NCI-H2196 treated with DMSO at 0.1 percent for 48 hours (cell line): Measurements from ENCODE around the gene COX10.

Experiments
- DNase-seq: peaks from one replicate; lab custom pipeline; 2025; ENCODE audit not compliant: unreplicated experiment; lab: John Stamatoyannopoulos, UW

COX10 gene

DNA sequence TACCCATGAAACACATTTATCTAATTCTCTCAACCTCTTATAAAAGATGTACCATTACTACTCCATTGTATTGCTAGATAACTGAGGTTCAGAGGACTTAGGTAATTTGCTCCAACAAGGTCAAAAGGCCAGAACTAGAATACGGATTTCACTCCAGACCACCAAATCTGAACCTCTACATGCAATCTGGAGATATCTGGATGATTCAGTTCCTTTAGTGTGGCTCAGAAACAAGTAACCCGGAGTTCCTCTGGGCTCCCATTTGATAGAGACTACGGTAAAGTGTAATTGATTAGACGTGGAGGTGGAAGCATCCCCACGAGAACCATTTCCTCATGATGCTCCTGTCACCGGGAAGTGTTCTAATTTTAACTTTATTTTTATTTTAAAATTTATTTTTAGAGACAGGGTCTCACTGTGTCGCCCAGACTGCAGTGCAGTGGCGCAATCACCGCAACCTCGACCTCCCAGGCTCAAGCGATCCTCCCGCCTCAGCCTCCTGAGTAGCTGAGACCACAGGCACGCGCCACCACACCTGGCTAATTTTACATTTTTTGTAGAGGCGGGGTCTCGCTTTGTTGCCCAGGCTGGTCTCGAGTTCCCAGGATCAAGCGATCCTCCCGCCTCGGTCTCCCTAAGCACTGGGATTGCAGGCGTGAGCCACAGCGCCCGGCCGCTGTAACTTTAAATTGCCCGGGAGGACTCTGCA is 608 bp upstream of the COX10 start:
- no peak for DNase-seq

DNA sequence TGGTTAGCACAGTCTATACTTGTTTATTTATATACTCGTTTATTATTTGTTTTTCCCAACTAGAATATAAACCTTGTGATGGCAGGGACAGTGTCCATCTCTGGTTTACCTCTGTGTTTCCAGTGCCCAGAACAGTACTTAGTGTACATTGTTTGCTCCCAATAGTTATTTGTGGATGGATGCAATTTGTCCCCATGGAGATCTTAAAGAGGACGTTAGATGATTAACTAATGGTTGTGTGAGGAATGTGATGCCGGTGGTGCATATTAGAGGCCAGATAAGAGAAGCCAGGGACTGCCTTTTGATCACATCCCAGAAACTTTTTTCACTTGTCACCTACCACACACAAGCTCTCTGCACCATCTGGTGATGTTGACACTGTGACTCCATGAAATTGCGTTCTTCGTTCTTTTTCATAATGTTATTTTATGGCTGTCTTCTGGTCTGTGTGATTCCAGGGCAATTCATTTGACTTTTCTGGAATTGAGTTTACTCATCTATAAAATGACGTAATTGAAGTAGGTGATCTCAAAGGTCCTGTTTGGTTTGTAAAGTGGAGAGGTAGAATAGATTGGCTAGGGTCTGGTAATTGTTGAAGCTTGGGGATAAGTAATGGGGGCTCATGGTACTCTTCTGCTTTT is 1.2 kb downstream of the COX10 start:
- DNase-seq: no peak

DNA sequence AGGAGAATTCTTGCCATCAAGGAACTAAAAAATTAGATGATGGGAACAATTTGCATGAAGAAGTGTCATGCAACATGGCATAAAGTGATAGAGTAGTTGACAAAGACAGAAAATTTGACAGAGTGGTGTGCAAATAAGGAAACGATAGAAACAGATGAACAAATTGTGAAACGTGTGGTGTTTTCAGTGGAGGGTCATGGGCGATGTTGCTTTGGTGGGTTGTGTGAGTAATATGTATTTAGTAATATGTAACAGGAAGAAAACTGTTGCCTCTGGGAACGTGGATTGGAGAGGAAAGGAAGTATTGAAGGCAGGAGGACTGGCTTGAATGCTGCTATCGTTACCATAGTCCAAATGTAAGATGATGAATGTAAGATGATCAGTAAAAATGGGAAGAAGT is 3.6 kb downstream of the COX10 start:
- DNase-seq: no peak

DNA sequence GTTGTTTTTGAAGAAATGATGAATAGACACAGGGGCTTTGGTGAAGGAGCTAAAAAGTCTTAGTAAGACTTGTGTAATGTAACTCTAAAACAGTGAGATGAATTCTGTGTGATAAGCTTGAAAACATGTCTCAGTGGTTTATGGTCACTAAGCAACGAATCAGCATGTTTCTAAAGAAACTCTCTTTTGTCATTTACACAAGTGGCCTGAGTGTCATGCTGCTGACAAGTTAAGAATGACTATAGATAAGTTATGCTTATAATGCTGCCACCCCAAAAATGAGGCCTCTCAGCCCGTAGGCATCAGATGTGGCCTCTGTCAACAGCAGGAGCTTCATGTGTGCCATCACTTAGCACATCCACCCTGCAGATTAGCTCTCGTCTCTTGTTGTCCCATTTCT is 8.7 kb downstream of the COX10 start:
- DNase-seq: no peak

DNA sequence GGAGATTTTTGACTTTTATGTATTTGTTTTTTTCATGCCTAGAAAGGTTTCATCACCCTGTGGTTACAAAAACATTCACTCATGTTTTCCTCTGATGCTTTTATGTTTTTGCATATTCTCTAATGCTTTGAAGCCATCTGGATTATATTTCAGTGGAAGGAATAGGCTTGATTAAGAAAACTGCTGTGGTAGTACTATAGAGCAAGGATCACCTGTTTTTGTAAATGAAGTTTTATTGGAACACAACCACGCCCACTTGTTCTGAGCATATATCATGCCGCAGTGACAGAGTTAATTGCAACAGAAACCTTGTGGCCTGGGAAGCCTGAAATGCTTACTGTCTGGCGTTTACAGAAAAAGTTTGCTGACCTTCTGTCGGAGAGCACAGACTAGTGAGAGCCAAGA is 11.5 kb downstream of the COX10 start:
- DNase-seq: no peak

DNA sequence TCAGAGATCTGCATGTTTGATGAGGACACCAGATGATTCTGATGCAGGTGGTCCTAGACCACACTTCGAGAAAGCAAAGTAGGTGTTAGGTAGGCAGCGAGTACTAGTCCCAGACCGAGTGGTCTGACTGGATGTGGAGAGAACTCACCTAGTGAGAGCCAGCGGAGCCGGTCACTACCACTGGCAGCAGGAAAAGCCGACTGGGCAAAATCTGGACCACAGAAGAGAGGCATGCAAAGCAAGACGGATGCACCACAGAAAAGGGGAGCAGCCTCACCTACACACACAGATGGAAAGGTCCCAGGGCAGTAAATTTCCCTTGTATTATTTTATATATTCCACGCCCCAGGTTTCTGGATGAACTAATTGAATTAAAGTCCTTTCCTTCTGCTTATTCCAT is 13.5 kb downstream of the COX10 start:
- DNase-seq: no peak

DNA sequence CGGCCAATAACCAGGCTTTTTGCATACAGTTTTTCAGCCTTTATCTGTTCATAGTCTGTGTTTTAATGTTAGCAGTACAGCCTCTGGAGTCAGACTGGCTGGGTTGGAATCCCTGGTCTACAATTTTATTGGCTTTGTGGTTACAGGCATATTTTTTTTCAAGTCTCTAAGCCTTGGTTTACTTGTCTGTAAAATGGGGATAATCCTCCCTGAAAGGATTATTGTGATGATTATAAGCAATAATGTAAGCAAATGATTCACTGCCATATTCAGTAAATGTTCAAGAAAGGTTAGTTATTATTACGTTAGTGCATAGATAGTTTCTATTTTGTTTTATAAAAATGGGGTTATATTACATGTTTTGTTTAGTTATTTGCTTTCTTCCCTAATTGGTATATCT is 15.7 kb downstream of the COX10 start:
- no peak for DNase-seq

DNA sequence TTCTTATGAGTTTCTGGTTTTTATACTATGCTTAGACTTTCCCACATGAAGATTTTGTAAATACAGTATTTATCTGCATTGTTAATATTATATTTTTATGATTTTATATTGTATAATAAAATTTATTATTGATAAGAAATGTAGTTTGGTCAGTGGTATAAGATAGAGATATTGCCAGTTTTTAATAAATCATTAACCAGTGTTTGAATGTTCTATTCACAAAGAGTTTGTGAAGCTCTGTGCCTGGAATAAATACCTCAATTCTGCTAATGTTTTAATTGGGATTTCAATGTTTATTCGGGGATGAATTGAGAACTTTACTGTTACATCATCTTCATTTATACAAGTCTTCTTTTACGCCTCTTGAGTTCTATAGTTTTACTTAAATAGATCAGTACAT is 16.9 kb downstream of the COX10 start:
- DNase-seq: no peak

DNA sequence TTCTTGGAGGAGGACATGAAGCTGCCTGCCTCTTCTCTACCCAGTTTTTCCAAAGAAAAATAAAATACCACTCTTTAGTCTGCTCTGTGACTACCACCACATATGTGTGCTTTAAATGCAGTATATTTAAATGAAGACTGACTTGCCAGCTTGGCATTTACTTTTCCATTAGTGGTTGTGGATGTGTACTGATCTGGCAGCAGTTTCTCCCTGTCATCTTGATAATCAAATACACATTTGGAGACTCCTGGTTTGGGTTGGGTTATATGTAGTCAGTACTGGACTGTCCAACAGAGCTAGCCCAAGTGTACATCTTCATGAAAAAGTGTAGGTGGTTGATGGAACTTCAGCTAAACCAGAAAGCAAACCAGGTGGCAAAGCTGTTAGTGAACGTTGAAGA is 19.9 kb downstream of the COX10 start:
- no peak for DNase-seq

DNA sequence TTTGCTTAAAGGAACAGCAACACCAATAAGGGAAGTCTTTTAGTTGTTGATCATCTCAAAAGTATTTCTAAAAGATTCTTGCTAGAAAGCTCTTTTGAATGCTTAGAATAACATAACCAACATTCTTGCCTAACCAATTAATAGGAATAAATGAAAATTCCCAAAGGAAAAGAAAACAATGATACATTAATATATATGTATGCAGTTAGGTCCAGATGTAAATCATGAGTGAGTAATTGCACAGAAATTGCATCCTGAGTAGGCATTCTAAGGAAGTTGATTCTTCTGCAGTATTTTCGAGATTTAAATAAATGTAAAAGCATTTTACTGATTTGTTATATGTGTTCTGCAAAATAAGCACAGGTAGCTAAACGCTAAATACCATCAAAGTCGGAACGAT is 22.1 kb downstream of the COX10 start:
- DNase-seq: no peak

DNA sequence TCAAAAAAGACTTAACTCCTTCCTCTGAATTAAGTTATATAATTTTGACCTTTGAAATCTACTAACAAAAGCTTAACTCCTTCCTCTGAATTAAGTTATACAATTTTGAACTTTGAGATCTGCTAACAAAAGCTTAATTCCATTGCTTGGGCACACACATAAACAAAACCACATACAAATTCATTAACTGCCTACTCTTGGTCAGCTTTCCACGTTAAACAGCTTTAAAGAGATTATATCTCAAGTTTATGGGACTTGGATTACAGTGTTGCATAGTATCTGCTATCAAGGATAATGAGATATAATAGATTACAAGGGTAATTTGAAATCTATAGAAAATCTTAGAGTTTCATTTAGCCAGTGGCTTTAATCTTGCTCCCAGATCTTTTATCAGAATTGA is 23.5 kb downstream of the COX10 start:
- no peak for DNase-seq

DNA sequence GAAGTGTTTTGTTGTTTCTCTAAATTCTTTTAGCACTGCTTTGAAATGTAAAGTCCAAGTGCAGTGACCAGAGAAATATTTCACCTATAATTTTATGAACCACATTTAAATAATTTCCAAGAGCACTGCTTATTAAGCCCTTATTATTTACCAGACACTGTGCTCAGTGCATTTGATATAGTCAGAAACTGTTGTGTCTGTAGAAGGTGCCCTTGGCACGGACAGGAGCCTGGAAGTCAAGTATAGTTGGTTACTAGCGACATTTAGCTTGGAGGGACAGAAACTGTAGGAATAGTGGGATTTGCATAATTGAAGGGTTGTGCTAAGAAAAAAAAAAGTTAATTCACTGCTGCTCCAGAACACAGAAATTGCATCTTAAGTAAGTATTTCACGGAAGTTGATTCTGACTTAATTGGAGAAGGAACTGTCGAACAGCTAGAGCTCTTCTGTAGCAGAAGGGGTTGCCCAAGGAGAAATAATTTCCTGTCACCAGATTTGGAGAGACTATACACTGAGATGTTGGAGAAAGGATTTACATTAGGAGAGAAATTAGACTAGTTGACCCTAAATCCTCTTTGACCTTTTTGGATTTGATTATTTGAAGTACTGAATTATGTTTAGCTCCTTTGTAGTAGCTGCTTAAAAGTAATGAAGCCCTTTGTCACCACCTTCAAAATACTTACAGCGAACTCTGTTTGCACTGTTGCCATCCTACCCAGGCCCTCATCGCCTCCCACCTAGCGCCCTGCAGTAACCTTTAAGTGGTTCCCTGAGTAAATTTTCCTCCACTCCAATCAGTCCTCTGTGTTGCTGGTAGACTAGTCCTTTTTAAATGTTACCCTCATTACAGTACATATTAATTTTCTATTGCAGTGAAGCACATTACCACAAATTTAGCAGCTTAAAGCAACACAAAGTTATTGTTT is 25.6 kb downstream of the COX10 start:
- no peak for DNase-seq

DNA sequence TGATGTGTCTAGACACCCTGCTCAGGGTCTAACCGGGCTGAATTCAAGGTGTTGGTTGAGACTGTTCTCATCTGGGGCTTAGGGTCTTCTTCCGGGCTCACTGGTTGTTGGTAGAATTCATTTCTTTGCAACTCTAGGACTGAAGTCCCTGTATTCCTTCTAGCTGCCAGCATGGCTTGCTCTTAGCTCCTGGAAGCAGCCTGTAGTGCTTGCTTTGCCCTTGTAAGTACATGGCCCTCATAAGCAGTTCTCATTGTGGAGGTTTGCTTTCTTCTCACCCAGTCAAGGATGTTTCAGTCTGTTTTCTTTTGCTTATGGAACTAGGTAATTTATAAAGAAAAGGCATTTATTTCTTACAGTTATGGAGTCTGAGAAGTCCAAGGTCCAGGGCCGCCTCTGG is 26.3 kb downstream of the COX10 start:
- DNase-seq: no peak

DNA sequence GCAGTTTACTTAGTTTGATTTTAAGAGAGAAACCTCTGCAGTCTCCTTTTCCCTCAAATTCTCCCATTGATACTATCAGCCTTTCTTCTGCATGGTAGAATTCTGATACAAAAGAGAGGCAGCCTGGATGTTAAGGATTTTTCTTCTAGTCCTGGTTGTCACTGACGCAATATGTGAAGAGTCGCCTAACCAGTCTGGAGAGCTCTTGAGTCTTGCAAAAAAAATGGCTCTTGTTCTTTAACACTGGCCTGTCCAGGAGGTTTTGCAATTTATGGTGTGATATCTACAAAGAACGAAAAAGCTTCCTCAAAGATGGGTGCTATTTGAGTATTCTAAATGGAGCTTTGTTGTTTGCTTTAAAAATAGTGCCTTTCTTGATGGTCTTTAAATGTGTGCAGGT is 28.9 kb downstream of the COX10 start:
- no peak for DNase-seq

DNA sequence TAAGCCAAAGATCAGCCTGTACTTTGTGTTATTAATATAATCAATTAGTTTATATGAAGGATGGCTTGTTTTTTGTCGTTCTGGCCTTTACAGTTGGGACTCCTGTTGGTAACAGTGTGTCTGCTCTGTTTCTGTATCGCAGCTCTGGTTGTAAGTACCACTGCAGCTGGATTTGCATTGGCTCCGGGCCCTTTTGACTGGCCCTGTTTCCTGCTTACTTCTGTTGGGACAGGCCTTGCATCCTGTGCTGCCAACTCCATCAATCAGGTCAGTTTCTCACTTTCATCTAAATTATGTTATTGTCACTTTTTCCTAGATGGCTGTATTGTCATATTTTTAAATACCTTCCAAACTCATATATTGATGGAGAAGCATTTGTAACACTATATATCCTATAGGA is 32.7 kb downstream of the COX10 start:
- no peak for DNase-seq

DNA sequence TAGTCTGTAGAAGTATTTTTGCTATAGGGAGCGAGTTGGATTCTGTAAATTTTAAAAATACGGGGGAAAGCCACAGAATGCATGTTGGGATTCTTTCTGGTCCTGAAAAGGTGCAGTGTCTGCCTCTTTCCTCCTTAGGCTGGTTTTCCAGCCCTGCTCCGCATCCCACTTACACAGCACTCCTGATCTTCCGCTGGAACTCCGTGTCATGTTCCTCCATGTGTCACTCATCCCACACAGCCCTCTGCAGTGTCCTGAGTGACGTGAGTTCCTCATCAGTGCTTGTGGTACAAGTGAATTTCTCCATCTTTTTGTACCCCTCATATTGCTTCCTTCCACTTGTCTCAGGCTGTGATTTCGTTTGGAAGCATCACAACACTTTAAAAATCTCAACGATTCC is 34.5 kb downstream of the COX10 start:
- DNase-seq: no peak

DNA sequence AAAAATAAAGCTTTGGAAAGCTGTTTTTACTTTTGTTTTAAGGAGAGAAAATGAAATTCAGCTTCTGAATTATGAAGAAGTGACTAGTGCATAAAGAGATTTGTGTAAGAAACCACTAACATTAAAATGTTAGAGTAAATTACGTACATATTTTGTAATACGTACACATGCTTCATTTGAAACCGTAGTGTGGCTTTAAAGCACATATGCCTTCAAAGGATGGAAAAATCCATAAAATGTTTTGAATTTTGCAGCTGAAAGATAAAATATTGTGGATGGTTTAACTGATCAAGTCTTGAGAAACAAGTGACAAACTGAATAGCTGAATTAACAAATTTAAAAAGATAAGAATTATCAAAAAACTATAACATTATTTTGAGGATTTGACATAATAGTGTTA is 35.4 kb downstream of the COX10 start:
- DNase-seq: no peak

DNA sequence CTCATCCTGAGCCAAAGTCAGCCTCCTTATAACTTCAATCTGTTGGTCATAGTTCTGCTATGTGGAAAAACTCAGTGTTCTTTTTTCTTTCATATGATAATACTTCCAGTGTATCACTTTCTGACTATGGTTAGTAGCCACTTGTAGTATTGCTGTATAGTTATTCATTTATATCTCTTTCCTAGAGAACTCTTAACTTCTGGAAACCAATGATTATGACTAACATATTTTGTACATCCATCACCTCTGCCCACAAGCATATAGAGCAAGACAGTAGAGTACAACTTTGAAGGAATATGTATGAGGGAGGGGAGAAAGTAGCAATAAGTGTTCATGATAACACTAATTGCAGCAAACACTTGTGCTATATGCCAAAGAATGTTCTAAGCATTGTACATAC is 38.6 kb downstream of the COX10 start:
- no peak for DNase-seq

DNA sequence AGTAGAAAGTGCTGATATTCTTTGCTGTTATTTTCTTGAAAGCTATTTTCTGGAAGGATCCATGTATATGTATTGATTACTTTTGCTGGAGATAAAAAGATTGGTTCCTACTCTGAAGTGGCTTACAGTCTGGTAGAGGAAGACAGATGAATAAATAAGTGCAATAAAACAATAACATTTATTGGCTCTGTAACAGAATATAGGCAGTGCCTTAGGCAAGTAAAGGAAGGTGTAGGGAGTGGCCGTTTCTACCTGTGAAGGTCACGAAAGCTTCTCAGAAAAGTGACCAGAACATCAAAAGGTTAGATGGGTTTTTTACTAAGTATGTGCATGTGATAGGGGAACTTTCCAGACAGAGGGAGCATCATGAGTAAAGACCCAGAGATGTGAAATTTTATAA is 43.1 kb downstream of the COX10 start:
- no peak for DNase-seq

DNA sequence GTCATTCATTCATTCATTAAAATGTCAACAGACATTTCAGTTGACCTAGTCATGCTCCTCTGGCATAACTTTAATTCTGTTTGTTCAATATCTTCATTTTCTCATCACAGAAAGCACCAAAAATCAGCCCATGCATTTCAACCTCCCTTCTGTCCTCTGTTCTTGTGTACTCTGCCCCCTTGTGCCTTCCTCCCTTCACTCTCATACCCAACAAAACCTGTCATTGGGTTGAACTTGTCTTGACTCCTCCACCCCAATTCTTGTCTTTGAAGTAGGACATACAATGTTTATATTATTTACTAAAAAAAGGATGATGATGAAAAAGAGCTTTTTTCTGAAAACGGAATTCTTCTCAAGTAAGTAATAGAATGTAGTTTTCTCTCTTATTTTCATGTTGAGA is 43.8 kb downstream of the COX10 start:
- DNase-seq: no peak

DNA sequence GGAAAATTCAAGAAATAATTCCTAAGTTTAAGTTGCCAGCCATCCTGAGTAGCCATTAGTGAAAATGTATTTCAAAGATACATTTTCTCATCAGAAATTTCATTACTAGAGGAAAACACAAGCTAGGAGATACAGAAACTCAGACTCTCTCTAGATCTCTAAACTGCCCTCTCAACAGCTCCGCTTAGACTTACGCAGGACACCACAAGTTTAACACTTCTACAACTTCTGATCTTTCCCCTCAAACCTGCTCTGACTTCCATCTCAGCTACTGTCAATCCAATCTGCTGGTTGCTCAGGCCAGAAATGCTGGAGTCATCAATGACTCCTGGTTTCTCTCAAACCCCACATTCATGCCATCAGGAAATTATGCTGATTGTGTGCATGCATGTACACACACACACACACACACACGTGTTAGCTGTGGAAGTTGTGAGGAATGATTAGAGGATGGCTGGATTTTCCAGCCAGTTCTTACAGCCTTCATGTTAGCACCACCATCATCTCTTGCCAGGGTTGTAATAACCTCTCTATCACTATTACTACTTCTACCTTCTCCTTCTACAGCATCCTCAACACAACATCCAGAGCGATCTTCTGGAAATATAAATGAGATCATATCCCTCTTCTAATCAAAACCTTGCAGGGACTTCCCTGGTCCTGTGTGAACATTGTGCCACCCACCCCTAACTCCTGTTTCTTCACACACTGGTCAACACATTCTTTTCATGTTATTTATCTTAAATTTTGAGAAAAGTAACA is 47.1 kb downstream of the COX10 start:
- DNase-seq: no peak
